Endodermal cell (in vitro differentiated cells): ENCODE measurements around the gene LAMB3. TPM values are rescaled to one million over a fixed set of nuclear protein-coding genes. Genes with fewer than 3 reads are reported as not detected.

Experiments
- DNase-seq: peaks from one replicate; pipeline ENCODE4 v3.0.0-alpha.2; 2017
- H3K27ac ChIP-seq: 2 replicates; pipeline ENCODE4 v1.5.1; 2013; ENCODE audit warnings: mild to moderate bottlenecking, low read depth, low read length, moderate library complexity
- H3K27me3 ChIP-seq: 2 replicates; pipeline ENCODE4 v1.6.1; 2013; ENCODE audit warnings: mild to moderate bottlenecking, low read length, moderate library complexity; ENCODE audit not compliant: insufficient read depth, control insufficient read depth, poor library complexity, severe bottlenecking
- H3K36me3 ChIP-seq: 2 replicates; pipeline ENCODE4 v1.7.0; 2013; ENCODE audit warnings: mild to moderate bottlenecking, low read length, moderate library complexity; ENCODE audit not compliant: control insufficient read depth, insufficient read depth
- H3K4me1 ChIP-seq: one replicate; pipeline ENCODE4 v1.7.0; 2013; ENCODE audit warnings: low read length; ENCODE audit not compliant: control insufficient read depth, insufficient read depth
- H3K4me3 ChIP-seq: 2 replicates; pipeline ENCODE4 v1.5.1; 2013; ENCODE audit warnings: mild to moderate bottlenecking, low read length, moderate library complexity
- H3K9ac ChIP-seq: 2 replicates; pipeline ENCODE4 v1.6.1; 2013; ENCODE audit warnings: mild to moderate bottlenecking, low read length, moderate library complexity; ENCODE audit not compliant: poor library complexity, severe bottlenecking; ENCODE audit errors: extremely low read depth
- H3K9me3 ChIP-seq: 2 replicates; pipeline ENCODE4 v1.6.1; 2013; ENCODE audit warnings: mild to moderate bottlenecking, low read length, moderate library complexity; ENCODE audit not compliant: control insufficient read depth
- H3K27ac Mint-ChIP-seq: 2 replicates; pipeline ENCODE4 v1.8.0; 2020; ENCODE audit warnings: mixed read lengths
- H3K27me3 Mint-ChIP-seq: 2 replicates; pipeline ENCODE4 v1.8.0; 2021; ENCODE audit warnings: mild to moderate bottlenecking, mixed read lengths; ENCODE audit not compliant: insufficient read depth
- H3K36me3 Mint-ChIP-seq: 2 replicates; pipeline ENCODE4 v1.8.0; 2020; ENCODE audit warnings: low read depth, mixed read lengths
- H3K4me1 Mint-ChIP-seq: 2 replicates; pipeline ENCODE4 v1.8.0; 2020; ENCODE audit warnings: mixed read lengths
- H3K4me3 Mint-ChIP-seq: 2 replicates; pipeline ENCODE4 v1.8.0; 2020; ENCODE audit warnings: mild to moderate bottlenecking, moderate library complexity, mixed read lengths
- H3K9me3 Mint-ChIP-seq: 2 replicates; pipeline ENCODE4 v1.8.0; 2020; ENCODE audit warnings: mild to moderate bottlenecking, mixed read lengths
- WGBS, 2 experiments: methylation state at CpG; one replicate each; pipeline versions ENCODE4 v1.1.5 to v1.1.7; 2013; ENCODE audit warnings: missing lambda C conversion rate in 2 of 2, mixed read lengths in 1 of 2; ENCODE audit not compliant: insufficient coverage in 1 of 2, insufficient read length in 1 of 2; 5-methylcytosine and 5-hydroxymethylcytosine counted together
- total RNA-seq, 2 donors: library from RNA; stranded (reverse); fragmentation: NEBNext Ultra II Directional in 1 of 2; extraction: Animal tissue kit (Norgen Biotek cat#: 25700) in 1 of 2; gene quantifications; 2 replicates in 1 of 2; 3 replicates in 1 of 2; pipeline ENCODE4 v1.2.1, GENCODE V29; 2021
- TF ChIP-seq, protein P1 (sequence below): fragments of 200-600 bp; sonication (generic); conservative IDR thresholded peaks from 2 replicates; pipeline ENCODE4 v1.5.0; 2021; ENCODE audit warnings: antibody characterized with exemption, mild to moderate bottlenecking

Gene LAMB3
- total RNA-seq, 2 donors from 2014 or later = 0.53 to 1.9 TPM

DNA sequence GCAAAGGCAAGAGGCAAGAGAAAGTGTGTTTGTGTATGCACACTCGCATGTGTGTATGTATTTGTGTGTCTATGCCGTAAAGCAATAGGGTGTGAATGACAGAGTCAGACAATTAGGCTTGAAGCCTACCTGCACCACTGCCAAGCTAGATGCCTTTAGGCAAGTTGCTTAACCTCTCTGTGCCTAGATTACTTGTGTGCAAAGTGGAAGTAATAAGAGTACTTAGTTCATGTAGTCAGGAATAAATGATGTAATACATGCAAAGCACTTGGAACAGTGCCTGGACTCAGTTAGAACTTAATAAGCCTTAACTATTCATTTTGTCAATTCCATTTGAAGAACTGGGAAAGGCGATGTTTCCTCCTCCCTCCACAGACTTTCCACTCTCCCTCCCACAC, 31.7 kb downstream of the LAMB3 start:
- TF ChIP-seq, protein P1, sequence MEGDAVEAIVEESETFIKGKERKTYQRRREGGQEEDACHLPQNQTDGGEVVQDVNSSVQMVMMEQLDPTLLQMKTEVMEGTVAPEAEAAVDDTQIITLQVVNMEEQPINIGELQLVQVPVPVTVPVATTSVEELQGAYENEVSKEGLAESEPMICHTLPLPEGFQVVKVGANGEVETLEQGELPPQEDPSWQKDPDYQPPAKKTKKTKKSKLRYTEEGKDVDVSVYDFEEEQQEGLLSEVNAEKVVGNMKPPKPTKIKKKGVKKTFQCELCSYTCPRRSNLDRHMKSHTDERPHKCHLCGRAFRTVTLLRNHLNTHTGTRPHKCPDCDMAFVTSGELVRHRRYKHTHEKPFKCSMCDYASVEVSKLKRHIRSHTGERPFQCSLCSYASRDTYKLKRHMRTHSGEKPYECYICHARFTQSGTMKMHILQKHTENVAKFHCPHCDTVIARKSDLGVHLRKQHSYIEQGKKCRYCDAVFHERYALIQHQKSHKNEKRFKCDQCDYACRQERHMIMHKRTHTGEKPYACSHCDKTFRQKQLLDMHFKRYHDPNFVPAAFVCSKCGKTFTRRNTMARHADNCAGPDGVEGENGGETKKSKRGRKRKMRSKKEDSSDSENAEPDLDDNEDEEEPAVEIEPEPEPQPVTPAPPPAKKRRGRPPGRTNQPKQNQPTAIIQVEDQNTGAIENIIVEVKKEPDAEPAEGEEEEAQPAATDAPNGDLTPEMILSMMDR = no peak
- Histone ChIP-seq H3K36me3 (no peaks in the 10 kb centered on the region), H3K4me1 (no peaks in the 10 kb centered on the region), H3K27ac (no peak overlapping the region), H3K9me3 (no peaks in the 10 kb centered on the region), H3K27me3 (peaks cover 39% of the 10 kb centered on the region), H3K4me3 (no peak overlapping the region), H3K9ac (no peak overlapping the region)
- no peak for DNase-seq
- WGBS, 2 experiments = 90 to 100% methylated on average over 2 to 3 of the region's 3 CpGs
- Mint-ChIP-seq H3K36me3 (no peaks in the 10 kb centered on the region), H3K27ac (no peak overlapping the region), H3K4me3 (no peak overlapping the region), H3K27me3 (peaks cover 45% of the 10 kb centered on the region), H3K4me1 (peaks cover 2% of the 10 kb centered on the region), H3K9me3 (no peaks in the 10 kb centered on the region)

DNA sequence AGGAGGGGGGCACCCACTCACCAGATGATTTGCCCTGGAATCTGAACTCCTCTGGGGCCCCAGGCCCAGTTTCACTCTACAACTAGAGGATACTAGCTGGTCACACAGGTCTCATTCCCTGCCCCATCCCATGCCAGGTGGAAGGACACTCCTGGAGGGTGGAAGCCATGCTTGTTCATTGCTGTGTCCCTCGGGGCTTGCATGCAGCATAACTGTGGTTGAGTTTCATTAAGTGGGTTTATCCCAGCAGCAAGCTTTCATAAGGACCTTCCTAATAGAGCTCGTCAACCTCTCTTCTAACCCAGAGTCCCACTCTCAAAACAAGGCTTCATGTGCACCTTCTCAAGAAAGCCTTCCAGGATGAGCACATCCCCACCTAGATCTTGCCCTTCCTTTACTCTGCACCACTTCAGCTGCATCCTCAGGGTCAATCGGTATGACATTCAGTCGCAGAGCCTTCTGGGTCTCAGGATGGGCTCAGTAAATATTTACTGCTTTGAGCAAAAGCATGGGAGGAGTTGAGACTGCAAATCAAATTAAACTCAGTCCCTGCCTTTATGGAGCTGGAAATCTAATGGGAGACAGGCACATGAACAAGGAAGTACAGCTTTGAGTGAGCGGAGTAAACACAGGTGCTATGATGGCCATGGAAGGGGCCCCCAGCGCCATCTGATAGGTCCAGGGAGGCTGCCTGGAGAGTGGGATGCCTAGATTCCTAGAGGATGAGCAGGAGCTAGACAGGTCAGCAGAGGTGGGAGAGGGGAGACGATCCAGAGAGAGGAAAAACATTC, 32.3 kb downstream of the LAMB3 start:
- peaks cover 33% of the 10 kb centered on the region for H3K27me3 ChIP-seq
- Mint-ChIP-seq H3K4me3 (no peak overlapping the region), H3K4me1 (peaks cover 2% of the 10 kb centered on the region), H3K36me3 (no peaks in the 10 kb centered on the region), H3K27me3 (peaks cover 41% of the 10 kb centered on the region), H3K27ac (no peak overlapping the region), H3K9me3 (no peaks in the 10 kb centered on the region)
- WGBS, 2 experiments = 90 to 91% methylated on average over 6 to 7 of the region's 7 CpGs
- H3K36me3 ChIP-seq = no peaks in the 10 kb centered on the region
- no peak overlapping the region for H3K9ac ChIP-seq
- TF ChIP-seq, protein P1 = no peak
- no peak overlapping the region for H3K4me3 ChIP-seq
- no peaks in the 10 kb centered on the region for H3K4me1 ChIP-seq
- no peaks in the 10 kb centered on the region for H3K9me3 ChIP-seq
- DNase-seq = no peak
- no peak overlapping the region for H3K27ac ChIP-seq

DNA sequence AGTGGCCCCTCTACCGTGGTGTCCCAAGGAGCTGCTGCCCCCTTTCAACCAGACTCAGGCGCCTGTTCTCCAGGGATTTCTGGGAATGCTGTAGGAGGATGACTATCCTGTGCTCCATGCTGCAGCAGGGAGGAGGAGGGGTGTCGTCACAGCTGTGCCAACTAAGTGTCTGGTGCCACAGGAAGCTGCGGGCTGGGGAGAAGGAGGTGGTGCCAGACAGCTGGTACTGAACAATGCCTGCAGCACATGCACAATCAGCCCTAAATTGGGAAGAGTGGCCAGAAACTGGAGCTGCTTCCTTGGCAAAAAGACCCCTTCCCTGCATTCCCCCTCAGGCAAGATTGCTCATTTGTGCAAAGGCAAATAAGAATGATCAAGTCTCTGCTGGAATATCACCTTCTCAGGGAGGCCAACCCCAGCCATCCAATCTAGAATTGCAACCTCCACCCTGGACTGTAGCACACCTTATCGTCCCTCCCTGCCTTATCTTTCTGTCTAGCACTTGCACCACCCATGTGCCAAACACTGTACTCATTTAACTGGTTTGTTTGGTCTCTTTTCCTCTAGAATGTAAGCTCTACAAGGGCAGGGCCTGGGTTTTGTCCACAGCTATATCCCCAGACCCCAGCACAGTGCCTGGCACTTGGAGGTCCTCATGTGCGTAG, 33.3 kb downstream of the LAMB3 start:
- no peak overlapping the region for H3K4me3 Mint-ChIP-seq
- no peaks in the 10 kb centered on the region for H3K36me3 Mint-ChIP-seq

More for the DNA sequence above, 33.3 kb downstream of the LAMB3 start:
- Histone ChIP-seq H3K27me3 (peaks cover 32% of the 10 kb centered on the region), H3K4me3 (no peak overlapping the region), H3K4me1 (no peaks in the 10 kb centered on the region), H3K9me3 (no peaks in the 10 kb centered on the region), H3K27ac (no peak overlapping the region), H3K36me3 (no peaks in the 10 kb centered on the region), H3K9ac (no peak overlapping the region)
- TF ChIP-seq, protein P1 = no peak
- WGBS, 2 experiments = 89 to 100% methylated on average over 4 to 6 of the region's 6 CpGs
- Mint-ChIP-seq H3K27me3 (peaks cover 38% of the 10 kb centered on the region), H3K27ac (no peak overlapping the region), H3K4me1 (peaks cover 2% of the 10 kb centered on the region), H3K9me3 (no peaks in the 10 kb centered on the region)
- DNase-seq = no peak
